ENCODE data around the gene KCTD19. TPM values are rescaled to one million over a fixed set of nuclear protein-coding genes. Genes with fewer than 3 reads are reported as not detected.

Gene KCTD19
- total RNA-seq = not detected in 2 replicates

DNA sequence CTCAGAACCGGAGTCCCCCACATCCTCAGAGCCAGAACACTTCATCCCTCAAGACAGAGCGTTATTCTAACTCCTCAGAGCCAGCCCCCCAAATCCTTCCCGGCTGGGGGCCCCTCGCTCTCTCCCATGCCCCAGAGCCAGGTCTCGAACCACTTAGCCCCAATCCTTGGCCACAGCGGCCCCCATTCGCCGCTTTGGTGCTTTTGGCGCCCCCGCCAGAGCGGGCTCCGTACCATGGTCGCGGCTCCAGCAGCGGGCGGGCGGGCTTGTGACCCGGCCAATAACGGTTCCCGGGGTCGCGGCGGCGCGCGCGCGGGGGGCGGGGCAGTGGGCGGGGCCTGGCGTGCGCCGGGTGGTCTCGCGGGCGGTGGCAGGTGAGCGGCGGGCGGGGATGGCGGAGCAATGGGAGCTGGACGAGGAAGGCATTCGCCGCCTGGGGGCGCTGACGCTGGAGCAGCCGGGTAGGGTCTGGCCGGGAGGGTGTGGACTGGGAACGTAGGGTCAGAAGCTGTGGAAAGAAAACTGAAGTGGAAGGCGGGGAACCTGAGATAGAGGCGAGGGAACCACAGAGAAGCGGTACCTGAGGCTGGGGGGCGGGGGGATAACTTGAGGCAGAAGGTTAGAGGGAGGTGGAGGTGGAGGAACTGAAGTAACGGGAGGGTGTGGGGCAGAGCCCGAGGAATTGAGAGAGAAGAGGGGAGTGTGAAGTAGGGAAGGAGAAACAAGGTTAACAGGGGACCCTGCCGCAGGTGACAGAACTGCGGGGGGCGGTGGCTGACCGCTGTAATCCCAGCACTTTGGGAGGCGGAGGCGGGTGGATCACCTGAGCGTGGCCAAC, at the start of gene KCTD19, which contains the start of gene LRRC36:
Gene KCTD19, minus strand, starts transcription at position 270 of the 838 bp plus-strand sequence. Its CDS starts 34 bp downstream, at position 236.
Gene LRRC36, plus strand, starts transcription at position 344 of the 838 bp plus-strand sequence. Its CDS starts 48 bp downstream, at position 392.

DNA sequence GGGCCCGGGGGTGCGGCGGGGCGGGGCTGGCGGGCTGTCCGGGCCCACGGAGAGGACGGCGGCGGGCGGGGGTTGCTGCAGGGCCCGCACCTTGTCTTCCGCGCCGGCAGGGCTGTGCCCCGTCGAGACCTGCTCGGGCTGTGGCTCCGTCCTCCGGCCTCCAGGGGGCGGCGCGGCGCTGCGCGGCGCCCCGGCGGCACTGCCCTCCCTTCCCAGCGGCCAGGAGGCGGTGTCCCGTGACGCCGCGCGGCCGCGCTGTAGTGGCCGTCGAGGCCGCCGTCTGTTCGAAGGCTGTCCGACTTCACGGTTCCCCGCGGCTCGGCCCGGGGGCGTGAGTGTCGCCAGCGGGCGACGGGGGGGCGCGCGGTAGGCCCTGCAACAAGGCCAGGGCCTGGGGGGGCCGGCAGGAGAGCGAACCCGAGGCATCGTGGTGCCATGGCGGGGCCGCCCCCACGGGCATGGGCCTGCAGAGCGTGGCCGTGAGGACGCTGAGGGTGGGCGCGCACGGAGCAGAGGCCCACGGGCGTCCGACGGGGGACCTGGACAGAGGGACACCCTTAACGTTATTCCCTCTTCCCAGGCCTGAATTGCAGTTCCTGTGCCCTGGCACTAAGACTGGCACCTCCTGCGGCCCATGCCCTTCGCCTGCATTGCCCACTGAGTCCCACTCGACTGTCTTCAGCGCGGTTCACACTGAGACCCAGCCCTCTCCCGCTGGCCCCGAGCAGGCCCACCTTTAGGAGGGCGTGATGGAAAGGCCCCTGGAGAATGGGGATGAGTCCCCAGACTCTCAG, 47.0 kb downstream of the KCTD19 start, which contains the start of gene PLEKHG4:
Gene PLEKHG4, plus strand, starts transcription at position 237 of the 794 bp plus-strand sequence. Its CDS starts 513 bp downstream, at position 750.

GRCh38 chr16:67248401-67249177, 78.0 kb downstream of the KCTD19 start, which contains the start of gene SLC9A5:
TSS of gene SLC9A5 (plus strand) at chr16:67248979. CDS start at chr16:67249015, 36 bp downstream.

DNA sequence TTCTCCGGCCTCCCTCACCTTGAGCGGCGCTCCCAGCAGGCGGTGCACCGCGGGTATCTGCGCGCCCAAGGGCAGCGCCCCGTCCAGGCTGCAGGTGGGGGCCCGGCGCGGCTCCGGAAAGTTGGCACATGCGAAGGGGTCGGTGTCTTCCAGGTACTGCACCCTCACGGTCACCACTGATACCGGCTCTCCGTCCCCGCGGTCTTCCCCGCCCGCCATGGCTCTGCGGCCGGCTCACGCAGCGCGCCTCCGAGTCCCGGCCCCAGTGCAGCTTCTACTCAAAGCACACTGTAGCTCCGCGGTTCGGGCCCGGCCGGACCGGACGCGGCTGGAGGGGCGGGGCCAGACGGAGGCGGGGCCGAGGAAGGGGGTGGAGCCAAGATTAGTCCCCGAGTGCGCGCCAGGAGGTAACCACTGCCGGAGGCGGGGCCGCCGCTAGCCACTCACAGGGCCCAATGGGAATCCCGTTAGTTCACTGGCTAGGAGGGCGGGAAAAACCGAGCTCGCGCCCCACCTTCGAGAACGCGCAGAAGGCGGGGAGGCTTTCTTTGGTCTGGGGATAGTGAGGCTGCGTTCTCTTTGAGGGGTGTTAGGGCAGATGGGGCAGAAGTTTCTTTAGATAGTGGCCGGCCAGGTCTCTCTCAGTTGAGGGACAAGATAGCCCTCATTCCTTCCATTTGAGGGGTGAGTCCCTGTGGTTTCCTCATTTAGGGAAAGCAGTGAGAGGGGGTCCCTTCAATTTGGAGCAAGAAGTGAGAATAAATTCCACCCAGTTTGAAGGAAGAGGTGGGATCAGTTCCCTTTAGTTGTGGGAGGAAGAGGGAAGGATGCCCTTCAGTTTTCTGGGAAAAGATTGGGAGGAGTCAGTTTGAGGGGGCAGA, 79.1 kb downstream of the KCTD19 start, which contains the start of gene FHOD1:
Gene FHOD1, minus strand, starts transcription at position 290 of the 881 bp plus-strand sequence. Its CDS starts 71 bp downstream, at position 219.

Other genes starting within 250 kb of the KCTD19 start
- gene PHAF1, start 216.8 kb downstream of the KCTD19 start, total RNA-seq = 8.4 and 12.8 TPM in 2 replicates
- gene B3GNT9, start 175.7 kb downstream of the KCTD19 start, total RNA-seq = 18.1 and 23.9 TPM in 2 replicates
- 34.4 and 39.5 TPM in 2 replicates for gene TRADD, start 166.8 kb downstream of the KCTD19 start, total RNA-seq
- 11.3 and 12.1 TPM in 2 replicates for gene FBXL8, start 166.8 kb downstream of the KCTD19 start, total RNA-seq
- 4.9 and 9.4 TPM in 2 replicates for gene HSF4, start 162.0 kb downstream of the KCTD19 start, total RNA-seq
- 24.8 and 31.0 TPM in 2 replicates for gene NOL3, start 156.2 kb downstream of the KCTD19 start, total RNA-seq
- gene MATCAP1, start 142.8 kb downstream of the KCTD19 start, total RNA-seq = 9.2 and 12.7 TPM in 2 replicates
- gene EXOC3L1, start 136.6 kb downstream of the KCTD19 start, total RNA-seq = 0.08 TPM in 1 of 2 replicates, not detected in the other
- 81.8 and 112 TPM in 2 replicates for gene E2F4, start 134.6 kb downstream of the KCTD19 start, total RNA-seq
- 56.5 and 70.0 TPM in 2 replicates for gene ELMO3, start 127.6 kb downstream of the KCTD19 start, total RNA-seq
- gene TMEM208, start 99.6 kb downstream of the KCTD19 start, total RNA-seq = 30.2 and 46.2 TPM in 2 replicates
- gene FHOD1, start 79.3 kb downstream of the KCTD19 start, total RNA-seq = 24.1 and 35.0 TPM in 2 replicates
- gene SLC9A5, start 77.8 kb downstream of the KCTD19 start, total RNA-seq = 0.65 and 1.2 TPM in 2 replicates
- 2.6 and 5.2 TPM in 2 replicates for gene PLEKHG4, start 47.2 kb downstream of the KCTD19 start, total RNA-seq
- 0.31 TPM in 1 of 2 replicates, not detected in the other for gene LRRC36, start 74 bp upstream of the KCTD19 start, total RNA-seq
- gene TPPP3, start 66.8 kb upstream of the KCTD19 start, total RNA-seq = not detected in 2 replicates
- 4.4 and 6.2 TPM in 2 replicates for gene ZDHHC1, start 89.7 kb upstream of the KCTD19 start, total RNA-seq
- 0.23 TPM in 1 of 2 replicates, not detected in the other for gene HSD11B2, start 104.4 kb upstream of the KCTD19 start, total RNA-seq
- 87.6 and 98.5 TPM in 2 replicates for gene ATP6V0D1, start 154.4 kb upstream of the KCTD19 start, total RNA-seq
- gene AGRP, start 156.8 kb upstream of the KCTD19 start, total RNA-seq = not detected in 2 replicates
- gene RIPOR1, start 202.1 kb upstream of the KCTD19 start, total RNA-seq = 19.0 and 35.3 TPM in 2 replicates
- 15.9 and 18.6 TPM in 2 replicates for gene CTCF, start 235.8 kb upstream of the KCTD19 start, total RNA-seq

Data from hair follicular keratinocyte (primary cell).